IPS DF 6.9 (cell line): Measurements from ENCODE around the gene TMEM184A.
A peak's percentile ranks its signal among the peaks of the same experiment; 100 is the strongest.

Source experiments
- DNase-seq: peaks from one replicate; pipeline ENCODE4 v3.0.0-alpha.2; 2013; ENCODE audit warnings: low read depth, low spot score
- H3K27ac ChIP-seq: one replicate; pipeline ENCODE4 v1.5.1; 2013; ENCODE audit warnings: low read length, control low read depth
- H3K27me3 ChIP-seq: 2 replicates; pipeline ENCODE4 v1.6.1; 2013; ENCODE audit warnings: mild to moderate bottlenecking, low read length; ENCODE audit not compliant: control insufficient read depth, insufficient read depth
- H3K36me3 ChIP-seq: 2 replicates; pipeline ENCODE4 v1.6.1; 2013; ENCODE audit warnings: low read length; ENCODE audit not compliant: control insufficient read depth, insufficient read depth
- H3K4me1 ChIP-seq: 2 replicates; pipeline ENCODE4 v1.6.1; 2013; ENCODE audit warnings: low read length; ENCODE audit not compliant: control insufficient read depth, insufficient read depth
- H3K4me3 ChIP-seq: 2 replicates; pipeline ENCODE4 v1.5.1; 2013; ENCODE audit warnings: mild to moderate bottlenecking, low read length
- H3K9me3 ChIP-seq: 2 replicates; pipeline ENCODE4 v1.6.1; 2013; ENCODE audit warnings: low read length, inconsistent platforms; ENCODE audit not compliant: control insufficient read depth, insufficient read depth
- WGBS: extraction: QIAGEN DNeasy Blood & Tissue Kit; methylation state at CpG from one replicate; pipeline ENCODE4 v1.1.7; 2013; ENCODE audit warnings: mixed read lengths, missing lambda C conversion rate; ENCODE audit not compliant: insufficient read length, insufficient coverage; 5-methylcytosine and 5-hydroxymethylcytosine counted together

TMEM184A gene

DNA sequence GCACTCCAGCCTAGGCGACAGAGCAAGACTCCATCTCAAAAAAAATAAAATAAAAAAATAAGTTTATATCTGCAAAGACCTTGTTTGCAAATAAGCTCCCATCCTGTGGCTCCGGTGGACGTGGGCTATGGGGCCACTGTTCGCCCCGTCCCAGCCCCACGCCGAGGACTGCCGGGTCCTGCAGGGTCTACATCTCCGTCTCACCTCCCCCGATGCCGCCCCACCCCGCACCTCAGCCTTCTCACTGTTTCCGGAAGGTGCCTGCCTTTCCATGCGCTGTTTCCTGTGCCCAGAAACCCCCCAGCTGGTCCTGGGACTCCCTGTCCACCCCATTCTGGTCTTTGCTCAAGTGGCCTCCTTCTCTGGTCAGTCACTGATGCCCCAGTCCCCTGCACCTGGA is 46.8 kb downstream of the TMEM184A start:
- no peaks in the 10 kb centered on the region for H3K27me3 ChIP-seq
- H3K4me1 ChIP-seq: peaks cover 1% of the 10 kb centered on the region; the same call in 1 of the 2 replicates
- no peak overlapping the region for H3K27ac ChIP-seq
- no peaks in the 10 kb centered on the region for H3K36me3 ChIP-seq
- H3K9me3 ChIP-seq: no peaks in the 10 kb centered on the region
- no CpG with 5 or more reads among the region's 14 CpGs for WGBS
- DNase-seq: no peak
- H3K4me3 ChIP-seq: no peak overlapping the region

DNA sequence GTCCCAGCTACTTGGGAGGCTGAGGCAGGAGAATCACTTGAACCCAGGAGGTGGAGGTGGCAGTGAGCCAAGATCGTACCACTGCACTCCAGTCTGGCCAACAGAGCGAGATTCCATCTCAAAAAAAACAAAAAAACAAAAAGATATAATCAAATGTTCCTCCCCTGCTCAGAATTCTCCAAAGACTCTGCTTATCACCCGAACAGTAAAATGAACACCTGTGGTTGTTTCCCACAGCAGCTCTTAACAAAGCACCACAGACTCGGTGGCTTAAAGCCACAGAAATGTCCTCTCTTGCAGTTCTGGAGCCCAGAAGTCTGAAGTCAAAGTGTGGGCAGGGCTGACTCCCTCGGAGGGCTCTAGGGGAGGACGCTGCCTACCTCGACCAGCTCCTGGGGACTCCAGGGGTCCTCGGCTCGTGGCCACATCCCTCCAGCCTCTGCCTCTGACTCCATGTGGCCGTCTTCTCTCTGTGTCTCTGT is 47.7 kb downstream of the TMEM184A start:
- Histone ChIP-seq H3K4me3 (no peak overlapping the region), H3K27me3 (no peaks in the 10 kb centered on the region), H3K4me1 (peaks cover 2% of the 10 kb centered on the region), H3K27ac (no peak overlapping the region), H3K9me3 (no peaks in the 10 kb centered on the region), H3K36me3 (no peaks in the 10 kb centered on the region)
- whole genome bisulfite sequencing: no CpG with 5 or more reads among the region's 10 CpGs
- DNase-seq: no peak

DNA sequence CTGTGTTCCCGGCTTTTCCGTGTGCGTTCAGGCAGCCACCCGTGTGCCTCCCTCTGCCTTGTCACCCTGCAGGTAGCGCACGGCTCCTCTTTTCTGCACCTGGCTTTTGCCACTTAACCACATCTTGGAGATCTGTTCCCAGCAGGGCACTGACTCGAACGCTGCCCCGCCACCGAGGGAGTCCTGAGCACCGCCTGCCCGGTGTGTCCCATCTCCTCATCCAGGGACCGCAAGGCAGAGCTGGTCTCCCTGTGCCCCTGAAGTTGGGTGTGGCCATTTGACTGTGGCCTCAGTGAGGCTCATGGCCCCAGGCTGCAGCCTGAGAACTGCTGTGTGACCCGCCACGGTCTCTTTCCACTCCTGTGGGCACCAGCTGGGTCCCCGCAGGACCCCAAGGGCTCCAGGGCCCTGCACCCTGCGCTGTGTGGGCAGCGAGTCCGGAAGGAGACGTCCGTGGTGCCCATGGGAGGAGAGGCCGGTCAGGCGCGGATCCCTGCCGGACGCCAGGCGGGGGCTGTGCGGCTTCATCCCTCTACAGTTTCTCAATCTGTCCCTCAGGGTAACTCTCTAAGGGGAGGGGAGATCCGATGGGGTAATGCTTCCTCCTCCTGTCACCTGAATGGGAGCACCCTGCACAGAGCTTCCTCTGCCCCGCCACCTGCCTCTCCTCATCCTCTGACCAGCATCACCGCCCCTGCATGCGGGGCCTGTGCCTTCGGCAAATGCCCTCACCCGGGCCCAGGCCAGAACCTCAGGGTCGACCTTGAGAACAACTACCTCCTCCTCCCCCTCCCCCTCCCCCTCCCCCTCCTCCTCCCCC is 50.1 kb downstream of the TMEM184A start:
- Histone ChIP-seq H3K27ac (no peak overlapping the region), H3K4me1 (peaks cover 4% of the 10 kb centered on the region; the same call in 1 of the 2 replicates), H3K27me3 (no peaks in the 10 kb centered on the region), H3K36me3 (peaks cover 12% of the 10 kb centered on the region), H3K9me3 (no peaks in the 10 kb centered on the region), H3K4me3 (no peak overlapping the region)
- WGBS: no CpG with 5 or more reads among the region's 35 CpGs
- no peak for DNase-seq

DNA sequence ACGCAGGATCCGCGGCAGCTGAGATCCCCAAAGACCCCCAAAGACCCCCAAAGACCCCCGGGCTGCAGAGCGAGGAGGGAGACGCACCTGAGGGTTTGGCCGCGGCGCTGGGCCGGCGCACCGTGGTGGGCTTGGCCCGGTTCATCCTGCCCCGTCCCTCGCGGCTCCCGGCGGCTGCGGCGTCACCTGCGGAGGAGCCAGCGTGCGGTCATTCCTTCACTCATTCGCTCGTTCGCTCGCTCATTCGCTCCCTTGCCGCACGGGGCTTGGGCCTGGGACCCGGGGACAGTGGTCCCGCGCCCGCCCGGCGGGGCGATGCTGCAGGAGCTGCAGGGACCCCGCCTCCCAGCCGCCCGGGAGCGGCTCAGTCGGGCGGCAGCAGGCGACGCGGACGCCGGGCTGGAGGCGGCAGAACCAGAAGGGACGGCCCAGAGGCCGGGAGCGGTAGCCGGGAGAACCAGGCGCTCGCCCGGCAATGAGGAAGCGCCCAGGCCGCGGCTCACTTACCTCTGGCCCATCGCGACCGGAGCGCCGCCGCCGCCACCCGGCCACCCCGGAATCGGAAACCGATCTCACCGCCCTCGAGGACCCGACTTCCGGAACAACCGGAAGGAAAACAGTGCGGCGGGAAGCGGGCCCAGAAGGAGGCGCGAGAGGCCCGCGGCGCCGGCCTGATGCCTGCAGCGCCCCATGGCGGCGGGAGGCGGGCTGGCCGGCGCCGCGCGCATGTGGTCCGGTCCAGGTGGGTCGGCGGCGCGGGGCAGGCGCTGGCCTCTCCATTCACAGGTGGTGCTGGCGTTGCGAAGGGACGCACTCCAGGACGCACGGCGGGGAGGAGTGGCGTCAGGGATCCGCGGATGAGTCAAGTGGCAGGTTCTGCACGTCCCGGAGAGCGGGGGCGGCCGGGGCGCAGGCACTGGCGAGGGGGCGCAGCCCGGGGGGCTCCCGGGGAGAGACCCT is 51.9 kb downstream of the TMEM184A start, which contains the start of gene INTS1:
Gene INTS1 (minus strand): TSS at position 574 of the 960 bp plus-strand sequence. CDS start 429 bp downstream, at position 145.
- DNase-seq: peak; percentile 57
- peak within 1 kb of the TSS; percentile 69 for H3K4me3 ChIP-seq
- peaks cover 28% of the 10 kb centered on the region for H3K36me3 ChIP-seq
- H3K27me3 ChIP-seq: no peaks in the 10 kb centered on the region
- no peak within 1 kb of the TSS for H3K27ac ChIP-seq
- H3K9me3 ChIP-seq: no peaks in the 10 kb centered on the region
- peaks cover 4% of the 10 kb centered on the region; the same call in 1 of the 2 replicates for H3K4me1 ChIP-seq
- no CpG with 5 or more reads among the region's 118 CpGs for WGBS

DNA sequence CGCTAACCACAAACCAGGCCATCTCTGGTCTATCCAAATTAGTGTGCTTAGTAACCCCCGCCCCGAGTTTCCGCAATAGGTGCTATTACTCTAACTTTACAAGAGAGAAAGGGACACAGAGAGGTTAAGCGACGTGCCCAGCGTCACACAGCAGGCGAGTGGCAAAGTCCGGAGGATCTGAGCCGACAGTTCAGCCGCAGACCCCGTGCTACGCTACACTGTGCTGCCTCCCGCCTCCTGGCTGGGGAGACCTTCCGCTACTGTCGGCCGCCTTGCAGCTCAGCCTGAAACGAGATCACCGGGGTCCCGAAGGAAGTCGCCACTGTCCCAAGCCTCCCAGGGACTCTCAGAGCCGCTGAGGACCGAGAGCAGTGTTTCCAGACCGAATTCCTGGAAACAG is 52.6 kb downstream of the TMEM184A start:
- peak overlapping the region; percentile 69; the same call in 1 of the 2 replicates for H3K4me3 ChIP-seq
- DNase-seq: no peak
- H3K36me3 ChIP-seq: peaks cover 35% of the 10 kb centered on the region
- H3K9me3 ChIP-seq: no peaks in the 10 kb centered on the region
- no peak overlapping the region for H3K27ac ChIP-seq
- H3K27me3 ChIP-seq: no peaks in the 10 kb centered on the region
- WGBS: no CpG with 5 or more reads among the region's 24 CpGs
- peaks cover 4% of the 10 kb centered on the region; the same call in 1 of the 2 replicates for H3K4me1 ChIP-seq

DNA sequence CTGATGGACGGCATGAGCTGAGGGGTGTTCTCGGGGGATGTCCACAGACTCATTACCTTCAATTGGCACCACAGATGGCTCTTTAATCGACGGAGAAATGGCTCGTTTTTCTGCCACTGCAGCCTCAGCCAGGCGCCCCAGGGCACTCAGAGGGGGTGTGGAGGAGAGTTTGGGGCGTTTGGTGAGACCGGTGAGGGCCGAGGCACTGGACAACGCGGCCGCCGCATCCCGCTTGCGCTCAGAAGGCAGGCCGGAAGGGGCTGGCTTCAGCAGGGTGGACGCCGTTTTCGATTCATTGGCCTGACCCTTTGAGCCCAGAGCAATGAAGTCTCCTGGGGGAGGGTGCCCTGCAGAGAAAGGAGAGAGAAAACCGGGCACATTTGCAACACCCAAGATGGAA is 53.2 kb downstream of the TMEM184A start:
- WGBS: no CpG with 5 or more reads among the region's 20 CpGs
- H3K27me3 ChIP-seq: no peaks in the 10 kb centered on the region
- no peaks in the 10 kb centered on the region for H3K9me3 ChIP-seq
- H3K4me1 ChIP-seq: peaks cover 4% of the 10 kb centered on the region; the same call in 1 of the 2 replicates
- H3K4me3 ChIP-seq: no peak overlapping the region; the same call in 1 of the 2 replicates
- no peak for DNase-seq
- peaks cover 38% of the 10 kb centered on the region for H3K36me3 ChIP-seq
- H3K27ac ChIP-seq: no peak overlapping the region

DNA sequence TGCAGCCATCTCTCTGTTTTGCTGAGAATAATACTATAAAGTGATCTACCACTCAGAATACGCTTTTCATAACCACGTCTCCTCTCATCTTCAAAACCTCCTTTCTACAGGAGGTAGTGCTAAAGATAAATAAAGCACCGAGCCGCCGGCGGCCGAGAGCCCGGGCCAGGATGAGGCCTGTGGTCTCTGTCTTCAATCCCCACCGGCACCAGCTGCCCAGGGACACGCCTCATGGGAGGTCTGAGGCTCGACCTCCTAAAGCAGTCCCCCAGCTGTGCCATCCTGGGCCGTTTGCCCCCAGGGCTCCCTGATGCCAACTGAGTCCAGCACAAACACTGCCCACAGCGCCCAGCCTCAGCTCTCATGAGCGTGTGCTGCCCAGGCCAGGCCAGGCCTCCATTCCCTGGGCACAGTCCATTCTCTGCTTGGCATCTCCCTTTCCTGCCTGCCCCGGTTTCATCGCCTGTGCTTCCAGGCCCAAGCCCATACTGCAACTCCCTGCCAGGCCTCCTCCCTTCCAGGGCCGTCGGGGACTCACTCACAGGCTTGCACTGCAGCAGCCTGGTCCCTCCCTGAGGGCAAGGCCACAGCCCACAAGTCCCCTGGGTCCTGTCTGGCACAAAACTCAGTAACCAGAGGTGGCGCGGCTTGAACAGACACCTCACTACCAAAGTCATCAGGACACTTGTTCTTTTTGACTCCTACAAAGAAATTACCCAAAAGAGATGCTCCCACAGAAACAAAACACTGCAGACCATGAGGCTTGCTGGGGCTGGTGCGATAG is 54.3 kb downstream of the TMEM184A start:
- H3K27me3 ChIP-seq: no peaks in the 10 kb centered on the region
- peaks cover 4% of the 10 kb centered on the region; the same call in 1 of the 2 replicates for H3K4me1 ChIP-seq
- peaks cover 44% of the 10 kb centered on the region for H3K36me3 ChIP-seq
- no peaks in the 10 kb centered on the region for H3K9me3 ChIP-seq
- H3K27ac ChIP-seq: no peak overlapping the region
- no peak overlapping the region for H3K4me3 ChIP-seq
- DNase-seq: no peak
- WGBS: no CpG with 5 or more reads among the region's 21 CpGs

DNA sequence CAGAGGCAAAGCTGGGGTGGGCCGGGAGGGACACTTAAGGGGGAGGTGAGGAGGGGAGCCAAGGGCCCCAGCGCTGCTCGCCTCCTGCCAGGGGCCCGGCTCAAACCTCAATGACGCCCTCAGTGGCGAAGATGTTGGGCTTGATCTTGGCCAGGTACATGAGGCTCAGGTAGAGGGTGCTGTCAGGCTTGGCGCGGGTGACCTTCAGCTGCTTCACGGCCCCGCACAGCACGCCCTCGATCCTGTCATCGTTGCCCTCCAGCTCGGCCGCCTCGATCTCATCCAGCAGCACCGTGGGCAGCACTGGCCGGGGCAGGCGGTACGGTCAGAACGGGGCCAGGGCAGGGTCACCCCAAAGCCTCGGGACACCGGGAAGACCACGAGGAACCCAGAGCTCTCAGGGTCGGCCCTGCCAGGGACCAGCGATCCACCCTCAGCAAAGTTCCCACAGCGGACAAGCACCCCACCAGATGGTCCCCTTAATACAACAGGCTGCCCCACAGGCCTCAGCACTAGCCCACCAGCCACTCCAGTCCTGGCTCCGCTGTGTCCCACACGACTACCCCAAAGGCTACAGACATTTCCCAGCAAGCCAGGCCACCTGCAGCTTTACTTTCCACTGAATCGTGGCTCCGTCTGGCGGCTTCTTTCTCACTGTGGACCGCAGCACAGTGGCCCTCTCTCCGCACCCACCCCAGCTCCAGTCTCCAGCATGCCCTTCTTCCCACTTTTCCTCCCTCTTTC is 55.8 kb downstream of the TMEM184A start:
- Histone ChIP-seq H3K27ac (no peak overlapping the region), H3K4me3 (no peak overlapping the region), H3K9me3 (no peaks in the 10 kb centered on the region), H3K4me1 (peaks cover 2% of the 10 kb centered on the region; the same call in 1 of the 2 replicates), H3K27me3 (no peaks in the 10 kb centered on the region), H3K36me3 (peaks cover 56% of the 10 kb centered on the region)
- DNase-seq: no peak
- no CpG with 5 or more reads among the region's 34 CpGs for WGBS

DNA sequence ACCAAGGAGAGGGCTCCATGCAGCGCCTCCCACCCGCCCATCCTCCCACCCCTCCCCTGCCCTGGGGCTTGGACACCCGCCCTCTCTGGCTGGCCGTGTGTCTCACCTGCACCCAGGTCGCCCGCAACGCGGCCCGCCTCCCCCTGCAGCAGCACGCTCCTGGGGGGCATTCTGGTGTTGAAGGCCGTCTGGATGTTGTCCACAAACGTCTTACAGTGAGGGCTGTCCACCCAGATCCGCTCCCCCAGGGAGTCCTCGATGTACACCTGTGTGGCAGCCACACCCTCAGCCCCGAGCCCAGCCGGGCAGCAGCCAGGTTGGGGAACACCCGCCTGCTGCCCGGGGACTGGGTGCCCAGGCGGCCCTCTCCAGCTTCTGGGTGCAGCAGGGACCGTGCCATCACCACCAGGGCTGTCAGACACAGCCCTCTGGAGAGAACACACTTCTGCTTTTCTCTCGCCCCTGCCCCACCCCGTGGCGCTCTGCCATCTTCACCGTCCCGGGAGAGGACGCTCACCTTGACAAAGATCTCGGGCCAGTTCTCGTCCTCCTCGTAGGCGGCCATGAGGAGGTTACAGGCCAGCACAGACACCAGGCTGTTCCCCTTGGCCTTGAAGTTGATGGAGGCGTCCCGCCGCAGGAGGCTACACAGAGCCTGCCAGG is 56.5 kb downstream of the TMEM184A start:
- Histone ChIP-seq H3K27me3 (no peaks in the 10 kb centered on the region), H3K4me3 (no peak overlapping the region), H3K4me1 (peaks cover 2% of the 10 kb centered on the region; the same call in 1 of the 2 replicates), H3K36me3 (peaks cover 60% of the 10 kb centered on the region), H3K9me3 (no peaks in the 10 kb centered on the region), H3K27ac (no peak overlapping the region)
- no peak for DNase-seq
- WGBS: no CpG with 5 or more reads among the region's 33 CpGs
